ENCODE results near the gene PIK3AP1.

DNA sequence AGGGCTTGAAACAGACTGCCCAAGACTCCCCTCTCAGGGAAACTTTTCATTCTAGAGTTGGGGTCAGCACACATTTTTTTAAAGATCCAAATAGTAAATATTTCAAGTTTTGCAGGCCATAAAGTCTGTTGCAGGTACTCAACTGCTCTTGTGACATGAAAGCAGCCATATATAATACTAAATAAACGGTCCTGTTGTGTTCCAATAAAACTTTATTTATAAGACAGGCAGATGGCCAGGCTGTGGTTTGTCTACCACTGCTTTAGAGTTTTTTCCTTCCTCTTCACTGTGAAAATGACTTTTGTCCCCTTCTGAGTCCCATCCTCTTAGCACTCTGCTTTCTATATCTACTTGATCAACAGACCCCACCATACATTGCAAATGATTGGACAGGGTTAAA, 93.0 kb downstream of the PIK3AP1 start:
- TF ChIP-seq, protein P1, sequence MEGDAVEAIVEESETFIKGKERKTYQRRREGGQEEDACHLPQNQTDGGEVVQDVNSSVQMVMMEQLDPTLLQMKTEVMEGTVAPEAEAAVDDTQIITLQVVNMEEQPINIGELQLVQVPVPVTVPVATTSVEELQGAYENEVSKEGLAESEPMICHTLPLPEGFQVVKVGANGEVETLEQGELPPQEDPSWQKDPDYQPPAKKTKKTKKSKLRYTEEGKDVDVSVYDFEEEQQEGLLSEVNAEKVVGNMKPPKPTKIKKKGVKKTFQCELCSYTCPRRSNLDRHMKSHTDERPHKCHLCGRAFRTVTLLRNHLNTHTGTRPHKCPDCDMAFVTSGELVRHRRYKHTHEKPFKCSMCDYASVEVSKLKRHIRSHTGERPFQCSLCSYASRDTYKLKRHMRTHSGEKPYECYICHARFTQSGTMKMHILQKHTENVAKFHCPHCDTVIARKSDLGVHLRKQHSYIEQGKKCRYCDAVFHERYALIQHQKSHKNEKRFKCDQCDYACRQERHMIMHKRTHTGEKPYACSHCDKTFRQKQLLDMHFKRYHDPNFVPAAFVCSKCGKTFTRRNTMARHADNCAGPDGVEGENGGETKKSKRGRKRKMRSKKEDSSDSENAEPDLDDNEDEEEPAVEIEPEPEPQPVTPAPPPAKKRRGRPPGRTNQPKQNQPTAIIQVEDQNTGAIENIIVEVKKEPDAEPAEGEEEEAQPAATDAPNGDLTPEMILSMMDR (IDR thresholded peaks at IDR 0.05): no peak
- no peak for TF ChIP-seq POLR2A (IDR thresholded peaks at IDR 0.05)

Measured in prostate gland (tissue), 2 donors.